ENCODE data around the gene HSP90AA1.

DNA sequence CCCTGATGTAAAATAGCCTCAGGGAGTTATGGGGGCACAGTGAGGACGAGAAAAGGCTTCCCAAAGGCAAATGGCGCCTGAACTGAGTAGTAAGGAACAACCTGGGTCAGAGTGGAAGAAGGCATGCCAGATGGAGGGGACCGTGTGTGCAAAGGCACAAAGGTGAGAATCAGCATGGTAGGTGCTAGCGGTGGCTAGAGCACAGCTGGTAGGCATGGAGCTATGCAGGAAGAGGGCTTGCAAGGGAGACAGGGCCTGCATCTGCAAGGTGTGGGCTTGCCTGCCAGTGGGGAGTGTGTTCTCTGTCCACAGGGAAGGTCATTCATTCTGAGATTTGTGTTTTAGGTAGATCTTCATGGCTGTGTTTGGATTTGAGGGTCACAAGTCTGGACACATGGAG lies 18.5 kb upstream of the HSP90AA1 start:
- TF ChIP-seq EZH2phosphoT487 (IDR thresholded peaks at IDR 0.05; ENCODE audit: insufficient read depth, low read depth) (no peak), EZH2 (IDR thresholded peaks at IDR 0.05; ENCODE audit: insufficient read depth, poor library complexity, severe bottlenecking) (no peak)

All from GM23248 (cell line).